ENCODE measurements around the gene MBOAT7. TPM values are rescaled to one million over a fixed set of nuclear protein-coding genes. Genes with fewer than 3 reads are reported as not detected.

The MBOAT7 gene
- total RNA-seq, 1 donor from 2014 or later, result 57.9 TPM

- TF ChIP-seq, protein P1, sequence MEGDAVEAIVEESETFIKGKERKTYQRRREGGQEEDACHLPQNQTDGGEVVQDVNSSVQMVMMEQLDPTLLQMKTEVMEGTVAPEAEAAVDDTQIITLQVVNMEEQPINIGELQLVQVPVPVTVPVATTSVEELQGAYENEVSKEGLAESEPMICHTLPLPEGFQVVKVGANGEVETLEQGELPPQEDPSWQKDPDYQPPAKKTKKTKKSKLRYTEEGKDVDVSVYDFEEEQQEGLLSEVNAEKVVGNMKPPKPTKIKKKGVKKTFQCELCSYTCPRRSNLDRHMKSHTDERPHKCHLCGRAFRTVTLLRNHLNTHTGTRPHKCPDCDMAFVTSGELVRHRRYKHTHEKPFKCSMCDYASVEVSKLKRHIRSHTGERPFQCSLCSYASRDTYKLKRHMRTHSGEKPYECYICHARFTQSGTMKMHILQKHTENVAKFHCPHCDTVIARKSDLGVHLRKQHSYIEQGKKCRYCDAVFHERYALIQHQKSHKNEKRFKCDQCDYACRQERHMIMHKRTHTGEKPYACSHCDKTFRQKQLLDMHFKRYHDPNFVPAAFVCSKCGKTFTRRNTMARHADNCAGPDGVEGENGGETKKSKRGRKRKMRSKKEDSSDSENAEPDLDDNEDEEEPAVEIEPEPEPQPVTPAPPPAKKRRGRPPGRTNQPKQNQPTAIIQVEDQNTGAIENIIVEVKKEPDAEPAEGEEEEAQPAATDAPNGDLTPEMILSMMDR (IDR thresholded peaks at IDR 0.05), result no peak
- Histone ChIP-seq H3K27ac (no peak overlapping the region), H3K36me3 (peaks cover 68% of the 10 kb centered on the region), H3K27me3 (no peaks in the 10 kb centered on the region), H3K9me3 (no peaks in the 10 kb centered on the region), H3K4me3 (peak overlapping the region; percentile 90), H3K4me1 (peaks cover 80% of the 10 kb centered on the region)
- DNase-seq (no peak), ATAC-seq (no peak)
- intact Hi-C loops (cut with DNase I), result no loop called here
These were observed 15.5 kb upstream of the MBOAT7 start for GRCh38 chr19:54204767-54205468.

- Histone ChIP-seq H3K4me1 (peaks cover 66% of the 10 kb centered on the region), H3K36me3 (peaks cover 68% of the 10 kb centered on the region), H3K27ac (peak overlapping the region; percentile 45), H3K9me3 (no peaks in the 10 kb centered on the region), H3K27me3 (no peaks in the 10 kb centered on the region), H3K4me3 (peak overlapping the region; percentile 90)
- no peak for ATAC-seq
- no peak for DNase-seq
- TF ChIP-seq, protein P1 (IDR thresholded peaks at IDR 0.05), result no peak
- intact Hi-C loops (cut with DNase I), result no loop called here
These were observed 13.8 kb upstream of the MBOAT7 start for GRCh38 chr19:54203151-54203611.

DNA sequence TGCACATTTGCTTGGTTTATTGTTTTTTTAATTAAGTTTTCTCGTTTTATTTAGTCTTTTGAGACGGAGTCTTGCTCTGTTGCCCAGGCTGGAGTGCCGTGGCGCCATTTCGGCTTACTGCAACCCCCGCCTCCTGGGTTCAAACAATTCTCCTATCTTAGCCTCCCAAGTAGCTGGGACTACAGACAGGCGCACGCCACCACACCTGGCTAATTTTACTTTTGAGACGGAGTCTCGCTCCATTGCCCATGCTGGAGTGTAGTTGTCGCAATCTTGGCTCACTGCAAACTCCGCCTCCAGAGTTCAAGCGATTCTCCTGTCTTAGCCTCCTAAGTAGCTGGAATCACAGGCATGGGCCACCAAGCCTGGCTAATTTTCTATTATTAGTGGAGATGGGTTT lies 12.6 kb upstream of the MBOAT7 start:
- DNase-seq (no peak), ATAC-seq (no peak)
- Histone ChIP-seq H3K27ac (peak overlapping the region; percentile 95), H3K27me3 (no peaks in the 10 kb centered on the region), H3K4me1 (peaks cover 54% of the 10 kb centered on the region), H3K36me3 (peaks cover 58% of the 10 kb centered on the region), H3K9me3 (no peaks in the 10 kb centered on the region), H3K4me3 (peak overlapping the region; percentile 90)
- TF ChIP-seq, protein P1 (IDR thresholded peaks at IDR 0.05), result no peak
- intact Hi-C loops (cut with DNase I), result no loop called here

GRCh38 chr19:54201172-54201701 lies 11.9 kb upstream of the MBOAT7 start:
- Histone ChIP-seq H3K4me3 (peak overlapping the region; percentile 90), H3K27me3 (no peaks in the 10 kb centered on the region), H3K36me3 (peaks cover 51% of the 10 kb centered on the region), H3K4me1 (peaks cover 46% of the 10 kb centered on the region), H3K27ac (peak overlapping the region; percentile 95), H3K9me3 (no peaks in the 10 kb centered on the region)
- TF ChIP-seq, protein P1 (IDR thresholded peaks at IDR 0.05), result no peak
- intact Hi-C loops (cut with DNase I), result no loop called here
- no peak for DNase-seq
- ATAC-seq, result no peak

- peaks cover 34% of the 10 kb centered on the region for H3K4me1 ChIP-seq
- no peaks in the 10 kb centered on the region for H3K27me3 ChIP-seq
- no peak for DNase-seq
- TF ChIP-seq, protein P1 (IDR thresholded peaks at IDR 0.05), result no peak
- H3K27ac ChIP-seq, result no peak overlapping the region
- intact Hi-C loops (cut with DNase I), result no loop called here
- no peaks in the 10 kb centered on the region for H3K9me3 ChIP-seq
- H3K36me3 ChIP-seq, result peaks cover 46% of the 10 kb centered on the region
- H3K4me3 ChIP-seq, result no peak overlapping the region
- no peak for ATAC-seq
These were observed 10.0 kb upstream of the MBOAT7 start for GRCh38 chr19:54199401-54199800.
